ENCODE data around the gene RNF213.
"Not testable (repeated sequence)": the region's sequence is repeated elsewhere in the genome, so short reads cannot be mapped to it uniquely, and the experiment has no call there.

Gene RNF213

DNA sequence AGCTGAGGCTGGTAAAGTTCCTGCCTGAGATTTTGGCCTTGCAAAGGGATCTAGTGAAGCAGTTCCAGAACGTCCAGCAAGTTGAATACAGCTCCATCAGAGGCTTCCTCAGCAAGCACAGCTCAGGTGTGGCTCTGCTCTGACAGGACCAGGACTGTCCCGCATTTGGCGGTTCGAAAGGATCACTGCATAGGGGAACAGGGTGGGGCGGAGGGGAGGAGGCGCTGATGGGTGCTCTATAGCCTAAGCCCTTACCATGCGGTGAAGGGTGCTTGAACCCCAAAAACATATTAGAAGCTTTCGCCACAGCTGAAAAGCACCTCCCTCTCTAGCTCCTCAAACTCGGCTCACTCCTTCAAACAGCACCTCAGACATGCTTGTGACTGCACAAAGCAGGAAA lies 124.4 kb downstream of the RNF213 start:
- in situ Hi-C loops (cut with MboI; ENCODE audit: low sequenced_read_pairs) = no loop called here

DNA sequence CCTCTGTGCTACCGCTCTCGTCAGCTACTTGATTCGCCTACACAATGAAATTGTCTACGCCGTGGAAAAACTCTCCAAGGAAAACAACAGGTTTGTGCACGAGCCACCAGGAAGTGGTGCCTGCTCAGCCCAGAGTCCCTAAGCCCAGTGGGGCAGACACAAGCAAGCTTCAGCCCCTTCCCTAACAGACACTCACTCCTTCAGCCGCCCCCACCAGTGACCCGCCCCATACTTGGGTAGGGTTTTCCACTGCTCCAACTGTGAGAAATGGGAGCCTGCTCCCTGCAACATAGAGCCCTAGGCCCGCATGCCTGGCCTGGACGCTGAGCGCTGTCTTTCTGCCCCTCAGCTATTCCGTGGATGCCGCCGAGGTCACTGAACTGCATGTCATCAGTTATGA lies 125.7 kb downstream of the RNF213 start:
- in situ Hi-C loops (cut with MboI; ENCODE audit: low sequenced_read_pairs) = no loop called here

DNA sequence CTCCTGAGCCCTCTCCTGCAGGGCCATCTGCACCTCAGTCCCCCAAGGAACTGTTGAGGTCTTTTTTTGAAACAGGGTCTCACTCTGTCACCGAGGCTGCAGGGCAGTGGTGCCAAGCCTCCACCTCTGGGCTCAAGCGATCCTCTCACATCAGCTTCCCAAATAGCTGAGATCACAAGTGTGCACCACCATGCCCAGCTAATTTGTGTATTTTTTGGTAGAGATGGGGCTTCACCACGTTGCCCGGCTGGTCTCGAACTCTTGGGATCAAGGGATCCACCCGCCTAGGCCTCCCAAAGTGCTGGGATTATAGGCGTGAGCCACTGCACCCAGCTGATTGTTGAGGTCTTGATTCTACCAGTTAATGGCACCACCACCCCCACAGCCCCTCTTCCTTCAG lies 126.4 kb downstream of the RNF213 start:
- in situ Hi-C loops (cut with MboI; ENCODE audit: low sequenced_read_pairs) = no loop called here

DNA sequence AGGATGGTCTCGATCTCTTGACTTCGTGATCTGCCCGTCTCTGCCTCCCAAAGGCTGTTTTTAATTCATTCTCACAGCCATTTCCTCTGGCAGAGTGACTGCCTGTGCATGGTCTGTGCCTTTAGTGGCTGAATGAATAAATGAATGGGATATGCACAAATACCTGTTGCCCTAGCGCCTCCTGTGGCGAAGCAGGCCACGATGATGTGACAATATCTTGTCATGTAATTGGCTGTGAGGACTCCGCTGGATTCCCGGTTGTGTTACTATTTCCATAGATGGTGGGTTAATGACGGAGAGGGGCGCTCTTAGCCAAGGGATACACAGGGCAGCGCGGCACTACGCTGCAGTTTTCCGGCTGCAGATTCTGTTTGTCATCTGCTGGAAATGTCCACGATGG lies 127.5 kb downstream of the RNF213 start:
- in situ Hi-C loops (cut with MboI; ENCODE audit: low sequenced_read_pairs) = no loop called here

DNA sequence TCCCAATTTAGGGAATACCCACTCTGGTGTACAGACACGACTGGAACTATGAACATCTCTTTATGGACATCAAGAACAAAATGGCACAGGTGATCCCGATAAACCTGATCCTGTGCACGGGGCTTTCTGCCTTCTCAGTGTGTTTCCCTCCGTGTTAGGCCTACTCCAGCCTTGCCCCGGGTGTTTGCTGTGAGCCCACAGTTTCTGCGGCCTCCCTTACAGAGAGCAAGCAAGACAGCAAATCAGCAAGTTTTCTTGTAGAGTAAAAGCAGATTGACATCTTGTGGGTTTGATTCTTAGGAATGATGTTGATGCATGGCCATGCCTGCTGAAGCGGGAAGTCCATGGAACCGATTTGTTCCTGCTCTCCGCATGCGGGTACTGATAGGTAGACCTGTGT lies 127.9 kb downstream of the RNF213 start:
- in situ Hi-C loops (cut with MboI; ENCODE audit: low sequenced_read_pairs) = no loop called here

DNA sequence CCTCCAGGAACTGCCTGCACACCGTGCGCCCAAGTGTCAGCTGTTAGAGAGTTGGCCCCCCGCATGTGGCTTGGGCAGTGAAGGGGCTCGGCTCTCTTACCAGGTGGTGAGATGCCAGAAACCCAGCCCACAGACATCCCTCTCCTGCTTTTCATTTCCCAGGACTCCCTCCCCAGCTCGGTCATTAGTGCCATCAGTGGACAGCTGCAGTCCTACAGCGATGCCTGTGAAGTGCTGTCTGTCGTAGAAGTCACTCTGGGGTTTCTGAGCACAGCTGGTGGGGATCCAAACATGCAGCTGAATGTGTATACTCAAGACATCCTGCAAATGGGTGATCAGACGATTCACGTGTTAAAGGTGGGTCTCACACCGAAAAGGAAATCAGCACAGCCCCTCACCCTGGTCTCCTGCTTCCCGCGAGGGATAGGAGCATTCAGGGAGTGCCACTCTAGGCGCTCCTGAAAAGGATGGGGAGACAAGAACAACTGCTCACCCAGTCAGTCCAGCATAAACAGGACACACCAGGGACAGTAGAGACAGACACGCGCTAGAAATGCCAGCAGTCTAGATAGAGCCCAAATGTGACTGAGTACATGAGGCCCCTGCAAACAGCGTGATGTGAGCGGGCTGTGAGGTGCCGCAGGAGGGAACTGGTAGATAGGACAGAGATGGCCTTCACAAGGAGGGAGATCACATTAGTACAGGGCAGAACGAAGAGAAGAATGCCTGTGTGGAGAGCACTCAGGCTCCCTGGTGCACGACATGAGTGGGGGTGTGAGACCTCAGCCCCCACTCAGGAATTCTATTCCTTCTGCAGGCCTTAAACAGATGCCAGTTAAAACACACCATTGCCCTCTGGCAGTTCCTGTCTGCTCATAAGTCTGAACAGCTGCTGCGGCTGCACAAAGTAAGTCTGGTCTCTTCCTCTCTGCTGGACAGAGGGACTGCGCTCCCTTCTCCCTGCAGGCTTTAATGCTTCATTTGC lies 128.7 kb downstream of the RNF213 start:
- in situ Hi-C loops (cut with MboI; ENCODE audit: low sequenced_read_pairs) = no loop called here

DNA sequence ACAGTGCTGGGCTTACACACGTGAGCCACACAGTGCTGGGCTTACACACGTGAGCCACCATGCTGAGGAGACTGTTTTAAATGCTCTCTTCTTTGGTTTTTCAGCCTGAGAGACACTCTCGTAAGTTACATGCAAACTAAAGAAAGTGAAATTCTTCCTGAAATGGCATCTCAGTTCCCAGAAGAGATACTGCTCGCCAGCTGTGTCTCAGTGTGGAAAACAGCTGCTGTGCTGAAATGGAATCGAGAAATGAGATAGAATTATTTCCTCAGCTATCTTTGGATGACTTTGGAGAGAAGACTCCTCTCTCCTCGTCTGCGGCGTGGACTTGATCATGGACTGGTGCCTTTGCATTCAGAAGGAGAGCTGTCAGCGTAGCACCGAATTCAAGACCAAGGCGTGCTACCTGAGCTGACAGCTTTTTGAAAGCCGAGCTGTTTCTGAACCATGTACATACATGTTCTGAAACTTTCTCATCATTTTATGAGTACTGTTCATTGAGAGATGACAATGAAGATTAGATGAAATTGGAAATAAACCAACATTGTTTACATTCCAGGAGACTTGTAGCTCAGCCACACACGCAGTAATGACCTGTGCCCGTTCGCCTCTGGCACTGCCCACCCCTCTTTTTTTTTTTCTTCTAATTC lies 132.7 kb downstream of the RNF213 start:
- in situ Hi-C loops (cut with MboI; ENCODE audit: low sequenced_read_pairs) = no loop called here

DNA sequence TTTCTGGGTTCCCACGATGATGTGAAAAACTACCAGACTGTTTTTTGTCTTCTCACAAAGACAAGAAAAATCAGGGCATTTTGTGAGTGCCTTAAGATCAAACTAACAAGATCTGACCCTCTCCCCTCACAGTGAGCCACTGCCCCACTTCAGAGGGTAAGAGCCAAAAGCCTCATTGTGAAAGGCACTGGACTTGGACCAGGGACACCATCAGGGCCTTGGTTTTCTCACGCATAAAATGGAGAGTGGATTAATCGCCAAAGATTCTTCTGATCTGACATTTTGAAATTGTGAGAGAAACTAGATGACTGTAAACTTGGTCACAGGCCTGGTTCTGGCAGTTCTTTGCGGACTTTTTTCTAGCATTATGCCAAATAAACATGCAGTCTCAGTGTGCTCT lies 133.3 kb downstream of the RNF213 start:
- in situ Hi-C loops (cut with MboI; ENCODE audit: low sequenced_read_pairs) = no loop called here

DNA sequence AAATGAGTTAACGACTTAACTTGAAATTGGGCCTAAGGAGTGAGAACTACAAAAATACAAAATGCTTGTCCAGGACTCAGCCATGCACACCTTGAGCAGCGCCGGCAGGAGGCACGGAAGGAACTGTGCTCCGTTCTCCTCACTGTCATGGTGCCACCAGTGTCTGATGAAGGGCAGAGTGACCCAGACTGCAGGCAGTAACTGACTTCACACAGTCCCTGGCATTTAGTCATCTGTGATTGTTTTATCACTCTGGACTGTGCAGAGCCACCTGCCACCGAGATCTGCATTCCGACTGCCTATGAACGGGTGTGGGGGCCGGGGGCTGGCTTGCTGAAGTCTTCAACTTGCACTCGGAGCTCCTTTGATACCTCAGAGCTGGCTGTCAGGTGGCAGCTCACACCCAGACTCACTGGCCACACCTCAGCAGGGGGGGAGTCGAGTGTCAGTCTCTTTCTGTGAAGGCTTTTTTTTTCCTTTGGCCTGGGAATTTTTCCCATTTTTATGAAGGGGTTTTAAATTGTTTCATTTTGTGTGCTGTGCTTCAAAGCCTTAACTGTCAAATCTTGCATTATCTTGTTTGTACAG lies 134.1 kb downstream of the RNF213 start:
- in situ Hi-C loops (cut with MboI; ENCODE audit: low sequenced_read_pairs) = no loop called here

DNA sequence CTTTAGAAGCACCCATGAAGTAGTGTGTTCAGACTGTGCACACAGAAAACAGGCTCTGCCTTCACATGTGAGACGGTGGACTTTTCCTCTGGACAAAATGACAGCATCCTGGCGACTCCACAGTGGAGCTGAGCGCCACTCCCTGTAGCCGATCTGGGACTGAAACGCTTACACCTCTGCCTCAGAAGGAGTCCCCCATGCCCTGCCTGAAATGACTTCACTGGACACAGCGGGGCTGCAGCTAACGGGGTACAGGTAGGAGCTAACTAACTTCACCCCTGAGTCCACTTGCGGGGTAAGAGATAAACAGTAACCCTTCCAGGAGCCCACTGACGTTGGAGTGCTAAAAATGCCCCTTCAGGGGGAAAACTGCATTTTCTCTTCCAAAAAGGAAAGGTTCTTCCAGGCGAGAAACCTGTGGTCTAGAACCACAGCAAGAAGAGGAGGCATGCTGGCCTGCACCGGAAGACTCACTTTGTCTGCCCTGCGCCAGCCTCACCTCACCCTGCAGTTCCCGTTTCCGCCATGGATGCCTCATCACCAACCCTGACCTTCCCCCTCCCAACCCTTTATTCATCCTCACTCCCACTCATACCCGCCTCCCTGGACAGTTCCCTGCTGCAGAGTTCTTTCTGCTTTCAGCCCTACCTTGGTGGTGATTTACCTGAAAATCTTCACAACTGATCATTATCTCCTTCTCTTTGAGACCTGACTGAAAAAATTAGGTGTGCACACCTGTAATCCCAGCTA lies 134.9 kb downstream of the RNF213 start:
- in situ Hi-C loops (cut with MboI; ENCODE audit: low sequenced_read_pairs) = no loop called here

DNA sequence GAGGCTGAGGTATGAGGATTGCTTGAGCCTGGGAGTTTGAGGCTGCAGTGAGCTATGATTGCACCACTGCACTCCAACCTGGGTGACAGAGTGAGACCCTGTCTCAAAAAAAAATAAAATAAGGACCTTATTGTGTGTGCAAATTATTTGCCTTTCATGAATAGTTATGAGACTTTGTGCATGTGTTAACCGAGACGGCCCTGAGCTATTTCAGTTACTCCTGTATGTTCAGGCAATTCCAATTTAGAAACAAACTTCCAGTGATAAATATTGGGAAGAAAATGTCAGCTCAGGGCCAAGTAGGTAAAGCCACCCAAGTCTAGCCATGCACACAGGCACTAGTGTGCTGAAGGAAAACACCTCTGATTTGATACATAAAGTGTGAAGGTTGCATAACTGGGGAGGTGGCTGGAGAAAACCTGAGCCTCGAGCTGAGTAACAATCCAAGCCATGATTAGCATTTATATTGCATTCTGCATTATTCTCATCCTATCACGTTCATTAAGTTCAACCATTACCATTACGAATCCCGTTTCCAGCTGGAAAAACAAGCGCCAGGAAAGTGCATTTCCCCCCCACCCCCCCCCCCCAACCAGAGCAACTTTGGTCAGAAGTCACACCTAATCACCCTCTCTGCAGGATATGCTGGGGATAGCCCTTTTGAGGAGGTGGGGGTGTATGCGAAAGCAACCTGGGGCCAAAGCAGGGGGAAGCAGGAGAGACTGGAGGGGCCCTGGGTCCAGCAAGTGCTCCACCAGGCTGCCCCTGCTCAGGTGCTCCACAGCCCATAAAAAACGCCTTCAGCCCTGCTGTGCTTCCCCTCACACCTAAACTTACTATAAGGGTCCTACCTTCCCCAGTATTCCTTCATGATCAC lies 135.7 kb downstream of the RNF213 start:
- in situ Hi-C loops (cut with MboI; ENCODE audit: low sequenced_read_pairs) = no loop called here

DNA sequence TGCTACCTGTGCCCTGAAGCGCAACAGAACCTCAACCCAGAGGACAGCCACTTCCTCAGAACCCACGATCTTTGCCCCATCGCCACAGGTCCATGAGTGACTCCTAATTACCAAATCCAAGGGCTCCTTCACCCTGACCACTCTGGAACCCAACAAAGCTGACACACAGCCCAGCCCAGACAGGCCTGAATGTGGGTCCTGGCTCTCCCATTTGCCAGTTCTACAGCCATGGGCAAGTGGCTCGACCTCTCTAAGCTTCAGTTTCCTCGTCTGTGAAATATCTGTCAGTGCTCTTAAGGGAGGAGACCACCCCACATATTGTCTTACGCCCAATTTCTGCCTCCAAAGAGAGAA lies 136.4 kb downstream of the RNF213 start:
- in situ Hi-C loops (cut with MboI; ENCODE audit: low sequenced_read_pairs) = no loop called here

DNA sequence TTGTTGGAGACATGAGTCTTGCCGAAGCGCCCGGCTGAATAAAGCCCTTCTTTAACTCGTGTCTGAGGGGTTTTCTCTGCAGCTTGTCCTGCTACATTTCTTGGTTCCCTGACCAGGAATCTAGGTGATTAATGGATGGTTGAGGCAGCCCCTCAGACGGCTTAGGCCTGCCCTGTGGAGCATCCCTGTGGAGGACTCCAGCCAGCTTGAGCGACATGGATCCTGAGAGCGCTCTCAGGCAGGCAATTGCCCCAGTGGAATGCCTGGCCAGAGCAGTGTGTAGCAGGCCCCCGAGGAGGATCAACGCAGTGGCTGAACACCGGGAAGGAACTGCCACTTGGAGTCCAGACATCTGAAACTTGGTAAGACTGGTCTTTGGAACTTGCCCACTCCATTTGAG lies 137.0 kb downstream of the RNF213 start:
- in situ Hi-C loops (cut with MboI; ENCODE audit: low sequenced_read_pairs) = no loop called here

DNA sequence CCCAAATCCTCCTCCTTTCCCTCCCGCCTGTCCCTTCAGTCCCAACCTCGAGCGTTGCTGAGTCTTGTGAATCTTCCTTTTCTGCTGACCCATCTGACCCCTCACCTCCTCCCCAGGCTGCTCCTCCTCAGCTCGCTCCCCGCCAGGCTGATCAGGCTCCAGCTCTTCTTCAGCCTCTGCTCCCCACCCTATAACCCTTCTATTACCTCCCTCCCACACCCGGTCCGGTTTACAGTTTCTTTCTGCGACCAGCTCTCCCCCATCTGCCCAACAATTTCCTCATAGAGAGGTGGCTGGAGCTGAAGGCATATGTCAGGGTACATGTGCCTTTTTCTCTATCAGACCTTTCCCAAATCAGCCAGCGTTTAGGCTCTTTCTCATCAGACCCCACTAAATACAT lies 140.4 kb downstream of the RNF213 start:
- in situ Hi-C loops (cut with MboI; ENCODE audit: low sequenced_read_pairs) = not testable (repeated sequence)

DNA sequence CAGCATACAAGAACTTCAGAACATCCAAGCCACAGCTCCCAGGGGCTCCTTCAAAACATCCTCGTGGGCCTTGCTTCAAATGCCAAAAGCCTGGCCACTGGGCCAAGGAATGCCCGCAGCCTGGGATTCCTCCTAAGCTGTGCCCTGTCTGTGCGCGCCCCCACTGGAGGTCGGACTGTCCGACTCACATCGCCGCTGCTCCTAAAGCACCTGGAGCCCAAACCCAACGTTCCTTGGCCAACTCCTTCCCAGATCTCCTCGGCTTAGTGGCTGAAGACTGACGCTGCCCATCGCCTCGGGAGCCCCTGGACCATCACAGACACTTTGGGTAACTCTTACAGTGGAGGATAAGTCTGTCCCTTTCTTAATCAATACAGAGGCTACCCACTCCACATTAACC lies 141.4 kb downstream of the RNF213 start:
- in situ Hi-C loops (cut with MboI; ENCODE audit: low sequenced_read_pairs) = not testable (repeated sequence)

DNA sequence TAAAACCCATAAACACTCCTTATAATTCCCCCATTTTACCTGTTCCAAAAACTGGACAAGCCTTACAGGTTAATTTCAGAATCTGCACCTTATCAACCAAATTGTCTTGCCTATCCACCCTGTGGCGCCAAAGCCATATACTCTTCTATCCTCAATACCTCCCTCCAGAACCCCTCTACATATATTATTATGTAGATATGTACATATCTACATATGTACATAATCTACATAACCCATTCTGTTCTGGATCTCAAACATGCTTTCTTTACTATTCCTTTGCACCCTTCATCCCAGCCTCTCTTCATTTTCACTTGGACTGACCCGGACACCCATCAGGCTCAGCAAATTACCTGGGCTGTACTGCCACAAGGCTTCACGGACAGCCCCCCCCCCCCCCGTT lies 142.3 kb downstream of the RNF213 start:
- in situ Hi-C loops (cut with MboI; ENCODE audit: low sequenced_read_pairs) = no loop called here

DNA sequence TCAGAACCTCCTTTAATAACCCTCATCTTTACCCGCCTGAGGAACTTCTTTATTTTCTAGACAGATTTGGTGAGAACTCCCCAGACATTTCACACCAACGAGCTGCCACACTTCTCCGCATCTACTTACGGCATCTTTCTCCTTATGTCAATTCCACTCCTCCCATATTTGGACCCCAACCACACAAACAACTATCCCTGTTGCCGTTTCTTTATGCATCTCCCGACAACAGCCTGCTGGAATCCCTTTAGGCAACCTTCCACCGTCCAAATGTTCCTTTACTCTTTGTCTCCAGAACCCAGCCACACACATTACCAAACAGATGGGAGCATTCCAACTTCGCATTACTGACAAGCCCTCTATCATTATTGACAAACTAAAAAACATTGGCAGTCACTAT lies 145.5 kb downstream of the RNF213 start:
- in situ Hi-C loops (cut with MboI; ENCODE audit: low sequenced_read_pairs) = no loop called here

DNA sequence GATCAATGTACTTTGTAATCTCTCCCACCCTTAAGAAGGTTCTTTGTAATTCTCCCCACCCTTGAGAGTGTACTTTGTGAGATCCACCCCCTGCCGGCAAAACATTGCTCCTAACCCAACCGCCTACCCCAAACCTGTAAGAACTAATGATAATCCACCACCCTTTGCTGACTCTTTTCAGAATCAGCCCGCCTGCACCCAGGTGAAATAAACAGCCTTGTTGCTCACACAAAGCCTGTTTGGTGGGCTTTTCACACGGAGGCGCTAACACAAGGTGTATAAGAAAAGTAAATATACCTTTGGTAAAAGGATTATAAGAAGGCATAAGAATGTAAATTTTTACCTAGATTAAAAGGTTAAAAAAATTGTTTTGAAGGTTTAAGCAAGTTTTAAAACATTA lies 147.3 kb downstream of the RNF213 start:
- in situ Hi-C loops (cut with MboI; ENCODE audit: low sequenced_read_pairs) = not testable (repeated sequence)

DNA sequence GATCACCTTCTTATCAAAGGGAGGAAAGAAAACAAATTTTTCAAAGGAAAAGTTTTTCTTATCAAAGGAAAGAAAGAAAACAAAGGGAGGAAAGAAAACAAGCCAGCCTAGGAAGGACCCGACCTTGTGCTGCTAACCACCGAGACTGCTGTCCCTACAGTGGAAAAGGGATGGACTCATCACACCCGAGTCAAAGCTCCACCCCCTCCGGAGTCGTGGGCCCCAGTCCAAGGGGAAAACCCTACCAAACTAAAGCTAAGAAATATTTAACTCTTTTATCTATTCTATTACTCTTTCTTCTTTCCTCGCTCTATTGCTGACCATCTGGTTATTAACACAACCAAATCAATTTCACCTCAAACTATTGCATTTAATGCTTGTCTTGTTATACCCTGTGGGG lies 148.2 kb downstream of the RNF213 start:
- in situ Hi-C loops (cut with MboI; ENCODE audit: low sequenced_read_pairs) = no loop called here

DNA sequence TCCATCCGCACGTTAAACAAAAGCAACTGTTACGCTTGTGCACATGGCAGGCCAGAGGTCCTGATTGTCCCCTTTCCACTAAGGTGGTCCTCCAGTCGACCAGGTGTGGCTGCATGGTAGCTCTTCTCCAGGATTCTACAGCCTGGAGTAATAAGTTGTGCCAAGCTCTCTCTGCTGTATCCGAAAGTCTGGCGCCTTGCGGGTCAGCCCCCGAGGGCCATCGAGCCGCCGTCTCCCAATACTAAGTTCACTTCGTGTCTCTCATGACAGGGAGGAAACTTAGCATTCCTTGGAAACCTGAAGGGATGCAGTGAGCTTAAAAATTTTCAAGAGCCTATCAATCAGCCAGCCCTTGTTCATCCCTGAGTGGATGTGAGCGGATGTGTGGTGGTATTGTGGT lies 149.0 kb downstream of the RNF213 start:
- in situ Hi-C loops (cut with MboI; ENCODE audit: low sequenced_read_pairs) = no loop called here

All from hTERT RPE-1 (cell line).